Uterus (tissue), 4 donors: ENCODE results near the gene FXYD6. TPM values are rescaled to one million over a fixed set of nuclear protein-coding genes. Genes with fewer than 3 reads are reported as not detected.

Experiments used
- DNase-seq, 2 donors: peaks; one replicate each; pipeline ENCODE4 v3.0.0-alpha.2; 2019 to 2020
- H3K27ac ChIP-seq, 2 donors: fragments of 200-600 bp; sonication (generic); 1 replicate in 1 of 2; 2 replicates in 1 of 2; pipeline ENCODE4 v1.5.1; 2016 to 2018
- H3K27me3 ChIP-seq, 2 donors: fragments of 200-600 bp; sonication (generic); one replicate each; pipeline ENCODE4 v1.5.1; 2018 to 2019; ENCODE audit warnings: control low read depth in 1 of 2
- H3K36me3 ChIP-seq, 2 donors: fragments of 200-600 bp; sonication (generic); one replicate each; pipeline ENCODE4 v1.5.1; 2019; ENCODE audit warnings: control low read depth in 1 of 2
- H3K4me1 ChIP-seq, 2 donors: fragments of 200-600 bp; sonication (generic); one replicate each; pipeline ENCODE4 v1.5.1; 2018 to 2019; ENCODE audit warnings: control low read depth in 1 of 2
- H3K4me3 ChIP-seq, 2 donors: fragments of 200-600 bp; sonication (generic); 1 replicate in 1 of 2; 2 replicates in 1 of 2; pipeline ENCODE4 v1.5.1; 2018 to 2019; ENCODE audit warnings: mild to moderate bottlenecking in 1 of 2
- H3K9me3 ChIP-seq, 2 donors: fragments of 200-600 bp; sonication (generic); one replicate each; pipeline ENCODE4 v1.5.1; 2019; ENCODE audit warnings: control low read depth in 1 of 2
- POLR2A ChIP-seq, 2 donors: fragments of 450-650 bp; IDR thresholded peaks; one replicate each; pipeline ENCODE4 v1.6.1; 2016; ENCODE audit warnings: antibody characterized with exemption in 2 of 2, mild to moderate bottlenecking in 1 of 2, moderate library complexity in 1 of 2
- intact Hi-C: fragments of 100-400 bp; cut with DNase I; formaldehyde crosslinking; loops from one replicate; pipeline ENCODE4 v1.15.1; 2023; ENCODE audit warnings: low total_unique reads
- total RNA-seq, 4 donors: library from RNA; depleted of rRNA in 3 of 4; stranded (reverse); fragments of >200 nt in 3 of 4; gene quantifications; one replicate each; pipeline versions ENCODE4 v1.1.0 to v1.2.4, GENCODE V29; 2014 to 2023
- TF ChIP-seq, protein P1 (sequence below), 4 experiments: fragments of 200-600 bp in 2 of 4; fragments of 450-650 bp in 2 of 4; sonication (generic) in 2 of 4; IDR thresholded peaks; one replicate each; pipeline ENCODE4 v1.5.1; 2016 to 2019; ENCODE audit warnings: antibody characterized with exemption in 4 of 4, mild to moderate bottlenecking in 2 of 4, moderate library complexity in 1 of 4
- donor health status: DM: yes; HTN: yes; CAD: no.

Gene FXYD6
- total RNA-seq, 4 donors from 2014 or later: 85.3 to 307 (median 192) TPM

DNA sequence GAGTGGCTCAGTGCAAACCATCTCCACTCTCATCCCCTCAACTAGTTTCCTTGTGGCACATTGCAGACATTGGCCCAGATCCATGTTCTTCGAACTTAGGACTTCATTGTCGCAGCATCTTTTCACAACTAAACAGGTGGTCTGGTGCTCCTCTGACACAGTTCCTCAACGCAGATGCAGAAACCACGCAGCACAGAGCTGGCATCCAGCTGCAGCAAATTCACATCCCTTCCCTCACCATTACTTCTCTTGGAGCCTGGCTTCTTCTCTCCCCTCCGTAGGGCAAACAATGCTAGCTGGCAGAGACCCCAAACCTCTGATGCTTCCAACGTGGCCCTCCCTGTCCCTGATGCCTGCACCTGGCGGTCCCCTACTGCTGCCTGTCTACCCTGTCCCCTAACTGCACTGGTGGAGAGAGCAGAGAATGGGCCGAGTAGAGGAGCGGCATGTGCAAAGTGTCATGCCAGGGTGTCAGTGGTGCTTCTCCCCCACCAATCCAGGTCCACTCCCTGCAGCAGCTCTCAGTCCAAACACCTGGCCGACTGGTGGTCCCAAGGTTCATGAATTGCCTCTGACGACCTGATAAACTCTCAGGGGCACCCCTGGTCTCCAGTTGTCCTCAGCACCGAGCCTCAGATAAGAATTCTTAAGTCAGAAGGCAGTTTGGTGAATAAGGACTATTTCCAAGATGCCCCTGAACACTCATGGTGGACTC, 34.6 kb upstream of the FXYD6 start:
- H3K27me3 ChIP-seq: no peaks in the 10 kb centered on the region
- no peak overlapping the region for H3K27ac ChIP-seq
- H3K36me3 ChIP-seq: no peaks in the 10 kb centered on the region
- H3K9me3 ChIP-seq: no peaks in the 10 kb centered on the region
- intact Hi-C loops: no loop called here
- peak in 1 of 2 donors; percentile 11 for DNase-seq
- no peaks in the 10 kb centered on the region for H3K4me1 ChIP-seq
- TF ChIP-seq POLR2A (IDR thresholded peaks at IDR 0.05): no peak
- TF ChIP-seq, protein P1, sequence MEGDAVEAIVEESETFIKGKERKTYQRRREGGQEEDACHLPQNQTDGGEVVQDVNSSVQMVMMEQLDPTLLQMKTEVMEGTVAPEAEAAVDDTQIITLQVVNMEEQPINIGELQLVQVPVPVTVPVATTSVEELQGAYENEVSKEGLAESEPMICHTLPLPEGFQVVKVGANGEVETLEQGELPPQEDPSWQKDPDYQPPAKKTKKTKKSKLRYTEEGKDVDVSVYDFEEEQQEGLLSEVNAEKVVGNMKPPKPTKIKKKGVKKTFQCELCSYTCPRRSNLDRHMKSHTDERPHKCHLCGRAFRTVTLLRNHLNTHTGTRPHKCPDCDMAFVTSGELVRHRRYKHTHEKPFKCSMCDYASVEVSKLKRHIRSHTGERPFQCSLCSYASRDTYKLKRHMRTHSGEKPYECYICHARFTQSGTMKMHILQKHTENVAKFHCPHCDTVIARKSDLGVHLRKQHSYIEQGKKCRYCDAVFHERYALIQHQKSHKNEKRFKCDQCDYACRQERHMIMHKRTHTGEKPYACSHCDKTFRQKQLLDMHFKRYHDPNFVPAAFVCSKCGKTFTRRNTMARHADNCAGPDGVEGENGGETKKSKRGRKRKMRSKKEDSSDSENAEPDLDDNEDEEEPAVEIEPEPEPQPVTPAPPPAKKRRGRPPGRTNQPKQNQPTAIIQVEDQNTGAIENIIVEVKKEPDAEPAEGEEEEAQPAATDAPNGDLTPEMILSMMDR (IDR thresholded peaks at IDR 0.05): no peak
- H3K4me3 ChIP-seq: no peak overlapping the region

GRCh38 chr11:117910525-117910924, 34.1 kb upstream of the FXYD6 start:
- Histone ChIP-seq H3K9me3 (no peaks in the 10 kb centered on the region), H3K27ac (no peak overlapping the region), H3K4me3 (no peak overlapping the region), H3K4me1 (no peaks in the 10 kb centered on the region), H3K27me3 (no peaks in the 10 kb centered on the region), H3K36me3 (no peaks in the 10 kb centered on the region)
- peak in 1 of 2 donors; percentile 14 for DNase-seq
- intact Hi-C loops: no loop called here
- no peak for TF ChIP-seq POLR2A (IDR thresholded peaks at IDR 0.05)
- TF ChIP-seq, protein P1 (IDR thresholded peaks at IDR 0.05): no peak

GRCh38 chr11:117909611-117910382, 33.3 kb upstream of the FXYD6 start:
- Histone ChIP-seq H3K36me3 (no peaks in the 10 kb centered on the region), H3K27ac (no peak overlapping the region), H3K4me1 (no peaks in the 10 kb centered on the region), H3K9me3 (no peaks in the 10 kb centered on the region), H3K4me3 (no peak overlapping the region), H3K27me3 (no peaks in the 10 kb centered on the region)
- intact Hi-C loops: no loop called here
- peak in 1 of 2 donors; percentile 15 for DNase-seq
- no peak for TF ChIP-seq POLR2A (IDR thresholded peaks at IDR 0.05)

- Histone ChIP-seq H3K4me1 (no peaks in the 10 kb centered on the region), H3K36me3 (no peaks in the 10 kb centered on the region), H3K9me3 (no peaks in the 10 kb centered on the region), H3K4me3 (no peak overlapping the region), H3K27ac (no peak overlapping the region), H3K27me3 (no peaks in the 10 kb centered on the region)
- TF ChIP-seq, protein P1 (IDR thresholded peaks at IDR 0.05): no peak
- TF ChIP-seq POLR2A (IDR thresholded peaks at IDR 0.05): no peak
- intact Hi-C loops: no loop called here
- no peak for DNase-seq
Observed at GRCh38 chr11:117908959-117909610, 32.6 kb upstream of the FXYD6 start.

GRCh38 chr11:117908109-117908895, 31.8 kb upstream of the FXYD6 start:
- no peak overlapping the region for H3K4me3 ChIP-seq
- H3K27me3 ChIP-seq: no peaks in the 10 kb centered on the region
- no peaks in the 10 kb centered on the region for H3K4me1 ChIP-seq
- DNase-seq: no peak
- TF ChIP-seq, protein P1 (IDR thresholded peaks at IDR 0.05): no peak
- TF ChIP-seq POLR2A (IDR thresholded peaks at IDR 0.05): no peak
- H3K27ac ChIP-seq: no peak overlapping the region
- no peaks in the 10 kb centered on the region for H3K9me3 ChIP-seq
- no peaks in the 10 kb centered on the region for H3K36me3 ChIP-seq
- intact Hi-C loops: no loop called here
